Retinal pigment epithelial cell (primary cell): Measurements from ENCODE around the gene ZNF735.
"Not testable (repeated sequence)": the region's sequence is repeated elsewhere in the genome, so short reads cannot be mapped to it uniquely, and the experiment has no call there.

Experiments
- DNase-seq: peaks from one replicate; pipeline ENCODE4 v3.0.0-alpha.2; 2010; ENCODE audit warnings: low read depth
- H3K4me3 ChIP-seq: 2 replicates; pipeline ENCODE4 v1.5.1; 2011; ENCODE audit warnings: mild to moderate bottlenecking, low read length, control low read depth, moderate library complexity
- CTCF ChIP-seq: conservative IDR thresholded peaks from 2 replicates; pipeline ENCODE4 v1.5.1; 2011; ENCODE audit warnings: low read depth, low read length, control low read depth, inconsistent platforms

Gene ZNF735

GRCh38 chr7:64183126-64183742 is 23.8 kb upstream of the ZNF735 start:
- H3K4me3 ChIP-seq: no peak overlapping the region
- peak; percentile 20 for TF ChIP-seq CTCF
- DNase-seq: no peak

DNA sequence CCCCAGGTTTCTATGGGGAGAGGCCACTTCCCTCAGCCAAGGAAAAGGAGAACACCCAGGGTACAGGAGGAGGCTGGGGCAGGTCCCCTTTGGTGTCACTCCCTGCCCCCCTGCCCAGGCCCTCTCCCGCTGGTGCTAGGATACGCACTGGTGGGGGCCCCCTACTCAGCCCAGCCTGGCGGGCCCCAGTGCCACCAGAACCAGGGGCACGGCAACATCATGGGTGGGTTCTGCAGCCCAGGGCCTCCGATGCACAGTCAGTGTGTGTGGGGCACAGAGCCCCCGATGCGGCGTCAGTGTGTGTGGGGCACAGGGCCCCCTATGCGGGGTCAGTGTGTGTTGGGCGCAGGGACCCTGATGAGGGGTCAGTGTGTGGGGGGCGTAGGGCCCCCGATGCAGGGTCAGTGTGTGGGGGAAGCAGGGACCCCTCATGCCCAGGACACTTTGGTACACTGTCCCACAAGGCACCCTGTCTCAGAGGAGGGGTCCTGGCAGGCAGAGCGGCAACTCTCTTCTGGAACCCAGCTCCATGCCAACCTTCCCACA is 23.1 kb upstream of the ZNF735 start:
- H3K4me3 ChIP-seq: no peak overlapping the region
- TF ChIP-seq CTCF: no peak
- no peak for DNase-seq

GRCh38 chr7:64184376-64184775 is 22.6 kb upstream of the ZNF735 start:
- DNase-seq: no peak
- no peak overlapping the region for H3K4me3 ChIP-seq
- no peak for TF ChIP-seq CTCF

GRCh38 chr7:64187408-64187807 is 19.6 kb upstream of the ZNF735 start:
- TF ChIP-seq CTCF: no peak
- DNase-seq: no peak
- H3K4me3 ChIP-seq: no peak overlapping the region

DNA sequence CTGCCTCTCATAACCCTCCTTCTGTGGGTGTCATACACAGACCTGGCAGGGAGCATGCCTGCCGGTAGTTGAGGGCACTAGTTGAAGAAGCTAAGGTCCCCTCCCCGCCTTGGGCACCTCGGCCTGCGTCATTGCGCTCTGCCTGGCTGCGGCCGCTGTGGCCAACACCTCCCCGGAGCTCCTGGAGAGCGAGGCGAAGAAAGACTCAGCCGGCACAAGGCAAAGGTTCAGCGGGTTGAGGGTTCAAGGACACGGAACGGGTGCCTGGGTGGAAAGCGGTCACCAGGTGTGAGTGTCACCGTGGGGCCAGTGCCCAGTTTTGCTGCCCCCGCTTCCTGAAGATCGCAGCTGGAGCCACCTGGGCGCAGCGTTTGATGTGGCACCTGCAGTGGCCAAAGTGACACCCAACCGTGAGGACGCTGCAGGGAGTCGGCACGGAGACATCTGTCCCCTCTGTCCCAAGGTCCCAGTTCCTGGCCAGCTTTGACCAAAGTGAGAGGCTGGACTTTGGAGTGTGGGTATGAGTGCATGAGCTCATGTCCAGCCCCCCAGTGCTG is 14.8 kb upstream of the ZNF735 start:
- DNase-seq: no peak
- H3K4me3 ChIP-seq: no peak overlapping the region
- TF ChIP-seq CTCF: no peak

DNA sequence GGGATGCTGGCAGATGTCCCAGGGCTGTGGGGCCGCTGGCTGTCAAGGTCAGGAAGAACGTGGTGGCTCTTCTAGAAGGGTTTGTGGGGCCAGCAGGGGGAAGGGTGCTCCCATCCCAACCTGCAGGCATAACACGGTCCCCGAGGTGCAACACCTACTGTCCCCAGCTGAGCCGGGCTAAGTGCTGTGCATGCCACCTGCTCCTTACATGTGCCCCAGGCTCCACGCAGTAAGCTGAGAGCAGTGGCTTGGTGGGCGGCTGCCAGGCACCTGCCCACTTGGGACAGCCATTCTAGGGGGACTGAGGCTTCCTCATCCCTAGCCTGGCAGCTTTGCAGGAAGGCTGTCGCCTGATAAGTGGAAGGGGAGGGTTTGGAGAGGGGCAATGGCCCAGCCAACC is 14.2 kb upstream of the ZNF735 start:
- H3K4me3 ChIP-seq: no peak overlapping the region
- DNase-seq: no peak
- TF ChIP-seq CTCF: no peak

GRCh38 chr7:64219710-64220298 is 12.8 kb downstream of the ZNF735 start:
- not testable (repeated sequence) for H3K4me3 ChIP-seq, DNase-seq
